ENCODE measurements around the gene RBM20. TPM values are rescaled to one million over a fixed set of nuclear protein-coding genes. Genes with fewer than 3 reads are reported as not detected.

The RBM20 gene
- total and polyA plus RNA-seq, 7 donors: 0.23 to 7.8 (median 5.4) TPM; not detected in 1

- intact Hi-C loops (cut with DNase I): loop anchor here (2.0 kb wide), 1 partner anchor 62 kb away; no protein-coding TSS in a partner anchor
- Histone ChIP-seq H3K9me3 (no peaks in the 10 kb centered on the region), H3K27me3 (no peaks in the 10 kb centered on the region), H3K36me3 (no peaks in the 10 kb centered on the region), H3K4me1 (peaks cover 0 to 52% (median 25%) of the 10 kb centered on the region in 4 donors), H3K27ac (peak overlapping the region; percentile 54 to 82 (median 78)), H3K4me3 (peak overlapping the region; percentile 39 to 67 (median 56))
- TF ChIP-seq POLR2AphosphoS5 (IDR thresholded peaks at IDR 0.05) (no peak), EP300 (IDR thresholded peaks at IDR 0.05) (no peak), POLR2A (IDR thresholded peaks at IDR 0.05) (no peak)
- TF ChIP-seq, protein P1, sequence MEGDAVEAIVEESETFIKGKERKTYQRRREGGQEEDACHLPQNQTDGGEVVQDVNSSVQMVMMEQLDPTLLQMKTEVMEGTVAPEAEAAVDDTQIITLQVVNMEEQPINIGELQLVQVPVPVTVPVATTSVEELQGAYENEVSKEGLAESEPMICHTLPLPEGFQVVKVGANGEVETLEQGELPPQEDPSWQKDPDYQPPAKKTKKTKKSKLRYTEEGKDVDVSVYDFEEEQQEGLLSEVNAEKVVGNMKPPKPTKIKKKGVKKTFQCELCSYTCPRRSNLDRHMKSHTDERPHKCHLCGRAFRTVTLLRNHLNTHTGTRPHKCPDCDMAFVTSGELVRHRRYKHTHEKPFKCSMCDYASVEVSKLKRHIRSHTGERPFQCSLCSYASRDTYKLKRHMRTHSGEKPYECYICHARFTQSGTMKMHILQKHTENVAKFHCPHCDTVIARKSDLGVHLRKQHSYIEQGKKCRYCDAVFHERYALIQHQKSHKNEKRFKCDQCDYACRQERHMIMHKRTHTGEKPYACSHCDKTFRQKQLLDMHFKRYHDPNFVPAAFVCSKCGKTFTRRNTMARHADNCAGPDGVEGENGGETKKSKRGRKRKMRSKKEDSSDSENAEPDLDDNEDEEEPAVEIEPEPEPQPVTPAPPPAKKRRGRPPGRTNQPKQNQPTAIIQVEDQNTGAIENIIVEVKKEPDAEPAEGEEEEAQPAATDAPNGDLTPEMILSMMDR (IDR thresholded peaks at IDR 0.05): no peak
- DNase-seq: no peak
- 4% methylated on average over 12 of the region's 12 CpGs for WGBS, 2 donors
These were observed 28.4 kb downstream of the RBM20 start for GRCh38 chr10:110672580-110672919.

GRCh38 chr10:110676016-110676415 is 31.9 kb downstream of the RBM20 start:
- peaks cover 0 to 45% (median 15%) of the 10 kb centered on the region in 4 donors for H3K4me1 ChIP-seq
- H3K27me3 ChIP-seq: no peaks in the 10 kb centered on the region
- TF ChIP-seq POLR2AphosphoS5 (IDR thresholded peaks at IDR 0.05) (no peak), EP300 (IDR thresholded peaks at IDR 0.05) (no peak), POLR2A (IDR thresholded peaks at IDR 0.05) (no peak)
- TF ChIP-seq, protein P1 (IDR thresholded peaks at IDR 0.05): no peak
- intact Hi-C loops (cut with DNase I): no loop called here
- no peak overlapping the region for H3K27ac ChIP-seq
- WGBS, 2 donors: 35 to 68% methylated on average over 6 of the region's 6 CpGs
- H3K36me3 ChIP-seq: no peaks in the 10 kb centered on the region
- H3K9me3 ChIP-seq: no peaks in the 10 kb centered on the region
- H3K4me3 ChIP-seq: no peak overlapping the region
- no peak for DNase-seq

DNA sequence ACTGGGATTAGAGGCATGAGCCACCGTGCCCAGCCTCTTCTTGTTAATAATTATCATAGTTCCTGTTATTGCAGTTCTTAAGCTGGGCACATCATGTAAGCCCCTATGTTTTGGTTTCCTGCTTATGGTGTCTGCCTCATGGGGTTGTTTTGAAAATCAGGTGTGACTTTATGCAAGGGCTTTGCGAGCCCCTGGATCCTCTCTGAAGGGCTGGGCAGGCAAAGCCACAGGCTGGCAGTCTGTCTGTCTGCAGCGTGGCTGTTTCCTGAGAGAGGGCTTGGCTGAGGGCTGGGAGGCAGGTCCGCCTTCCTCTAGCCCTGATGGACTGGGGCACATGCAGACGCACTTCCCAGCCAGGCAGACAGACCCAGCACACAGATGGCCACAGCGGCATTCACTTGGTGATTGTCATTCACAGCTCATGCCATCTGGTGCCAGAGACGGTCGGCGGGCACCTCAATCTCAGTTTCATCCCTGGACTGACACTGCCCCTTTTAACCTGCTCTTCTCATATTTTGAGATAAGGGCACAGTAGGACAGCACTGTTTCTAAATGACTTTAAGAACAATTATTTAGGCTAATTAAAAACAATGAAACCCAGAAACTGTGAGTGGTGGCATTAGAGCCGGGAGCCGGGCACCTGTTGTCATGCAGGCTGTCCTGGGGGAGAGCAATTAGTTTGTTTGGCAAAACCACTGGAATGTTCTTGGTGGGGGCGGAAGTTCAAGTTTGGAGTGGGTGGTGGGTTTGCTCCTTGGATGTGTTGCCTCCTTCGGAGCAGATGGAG is 35.5 kb downstream of the RBM20 start:
- no peak for DNase-seq
- Histone ChIP-seq H3K36me3 (no peaks in the 10 kb centered on the region), H3K27me3 (no peaks in the 10 kb centered on the region), H3K4me3 (no peak overlapping the region), H3K9me3 (no peaks in the 10 kb centered on the region), H3K4me1 (peaks cover 0 to 22% (median 0%) of the 10 kb centered on the region in 4 donors), H3K27ac (no peak overlapping the region)
- TF ChIP-seq POLR2A (IDR thresholded peaks at IDR 0.05) (no peak), POLR2AphosphoS5 (IDR thresholded peaks at IDR 0.05) (no peak), EP300 (IDR thresholded peaks at IDR 0.05) (no peak)
- TF ChIP-seq, protein P1 (IDR thresholded peaks at IDR 0.05): no peak
- WGBS, 2 donors: 70 to 82% methylated on average over 13 of the region's 13 CpGs
- intact Hi-C loops (cut with DNase I): no loop called here

GRCh38 chr10:110680273-110681020 is 36.3 kb downstream of the RBM20 start:
- no peak overlapping the region for H3K27ac ChIP-seq
- H3K4me3 ChIP-seq: no peak overlapping the region
- H3K36me3 ChIP-seq: no peaks in the 10 kb centered on the region
- no peaks in the 10 kb centered on the region for H3K27me3 ChIP-seq
- no peak for DNase-seq
- intact Hi-C loops (cut with DNase I): no loop called here
- 72 to 74% methylated on average over 18 of the region's 18 CpGs for WGBS, 2 donors
- H3K9me3 ChIP-seq: no peaks in the 10 kb centered on the region
- peaks cover 0 to 21% (median 0%) of the 10 kb centered on the region in 4 donors for H3K4me1 ChIP-seq
- no peak for TF ChIP-seq POLR2A (IDR thresholded peaks at IDR 0.05)
- TF ChIP-seq POLR2AphosphoS5 (IDR thresholded peaks at IDR 0.05): no peak
- TF ChIP-seq, protein P1 (IDR thresholded peaks at IDR 0.05): no peak
- no peak for TF ChIP-seq EP300 (IDR thresholded peaks at IDR 0.05)

Data from sigmoid colon (tissue), 7 donors.